Measurements from ENCODE around the gene GPATCH2.
"Not testable (repeated sequence)": the region's sequence is repeated elsewhere in the genome, so short reads cannot be mapped to it uniquely, and the experiment has no call there.

The GPATCH2 gene

GRCh38 chr1:217392441-217392840 lies 238.4 kb downstream of the GPATCH2 start:
- Histone ChIP-seq H3K4me2 (no peak overlapping the region), H3K36me3 (ENCODE audit: insufficient read depth) (no peaks in the 10 kb centered on the region), H4K20me1 (ENCODE audit: insufficient read depth) (no peaks in the 10 kb centered on the region), H3K9ac (no peak overlapping the region), H3K27ac (no peak overlapping the region), H3K79me2 (ENCODE audit: insufficient read depth, low read depth) (no peaks in the 10 kb centered on the region), H3K4me1 (ENCODE audit: low read depth, poor library complexity, severe bottlenecking) (no peaks in the 10 kb centered on the region), H3K4me3 (IDR thresholded peaks at IDR 0.05; ENCODE audit: insufficient read depth, low read depth, low read length) (no peak overlapping the region), H3K27me3 (ENCODE audit: insufficient read depth, low read depth) (no peaks in the 10 kb centered on the region), H2AFZ (ENCODE audit: low read depth) (no peak overlapping the region)
- TF ChIP-seq CTCF (conservative IDR thresholded peaks at IDR 0.05; ENCODE audit: low read depth, low read length) = no peak

GRCh38 chr1:217389895-217390294 lies 241.0 kb downstream of the GPATCH2 start:
- H3K79me2 ChIP-seq (ENCODE audit: insufficient read depth, low read depth) = no peaks in the 10 kb centered on the region
- H2AFZ ChIP-seq (ENCODE audit: low read depth) = no peak overlapping the region
- TF ChIP-seq CTCF (conservative IDR thresholded peaks at IDR 0.05; ENCODE audit: low read depth, low read length) = no peak

DNA sequence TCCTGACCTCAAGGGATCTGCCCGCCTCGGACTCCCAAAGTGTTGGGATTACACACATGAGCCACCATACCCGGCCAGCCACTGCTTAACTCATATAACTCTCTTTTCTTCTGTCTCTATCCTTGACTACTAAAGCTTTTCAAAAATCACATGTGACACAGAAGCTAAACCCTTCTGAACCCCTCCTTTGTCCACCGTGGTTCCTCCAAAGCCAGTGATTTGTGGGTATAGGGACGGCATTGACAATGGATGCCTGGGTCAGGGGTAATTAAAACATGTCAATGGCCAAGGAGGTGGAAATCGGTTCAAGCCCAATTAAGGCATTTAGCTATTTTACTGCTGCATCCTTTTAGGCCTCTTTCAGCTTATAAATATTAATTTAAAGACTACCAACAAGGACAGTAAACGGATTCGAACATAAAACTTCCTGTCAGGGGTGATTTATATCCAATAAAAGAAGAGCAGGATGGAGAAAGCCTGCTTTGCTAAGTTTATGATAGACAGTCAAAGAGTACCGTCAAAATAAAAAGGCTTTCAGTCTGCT lies 242.3 kb downstream of the GPATCH2 start:
- H3K4me2 ChIP-seq = no peak overlapping the region

More at GRCh38 chr1:217389895-217390294, 241.0 kb downstream of the GPATCH2 start:
- no peaks in the 10 kb centered on the region for H3K4me1 ChIP-seq (ENCODE audit: low read depth, poor library complexity, severe bottlenecking)
- H3K36me3 ChIP-seq (ENCODE audit: insufficient read depth) = no peaks in the 10 kb centered on the region
- H3K27me3 ChIP-seq (ENCODE audit: insufficient read depth, low read depth) = no peaks in the 10 kb centered on the region
- H3K9ac ChIP-seq = no peak overlapping the region
- H3K4me3 ChIP-seq (IDR thresholded peaks at IDR 0.05; ENCODE audit: insufficient read depth, low read depth, low read length) = no peak overlapping the region
- H4K20me1 ChIP-seq (ENCODE audit: insufficient read depth) = no peaks in the 10 kb centered on the region
- no peak overlapping the region for H3K4me2 ChIP-seq
- no peak overlapping the region for H3K27ac ChIP-seq

DNA sequence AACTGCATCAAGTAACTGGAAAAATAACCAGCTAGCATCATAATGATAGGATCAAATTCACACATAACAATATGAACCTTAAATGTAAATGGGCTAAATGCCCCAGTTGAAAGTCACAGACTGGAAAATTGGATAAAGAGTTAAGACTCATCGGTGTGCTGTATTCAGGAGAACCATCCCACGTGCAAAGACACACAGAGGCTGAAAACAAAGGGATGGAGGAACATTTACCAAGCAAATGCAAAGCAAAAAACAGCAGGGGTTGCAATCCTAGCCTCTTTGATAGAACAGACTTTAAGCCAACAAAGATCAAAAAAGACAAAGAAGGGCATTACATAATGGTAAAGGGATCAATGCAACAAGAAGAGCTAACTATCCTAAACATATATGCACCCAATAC lies 249.1 kb downstream of the GPATCH2 start:
- not testable (repeated sequence) for H3K9ac ChIP-seq; H3K36me3 ChIP-seq (ENCODE audit: insufficient read depth); H3K4me2 ChIP-seq; H3K4me1 ChIP-seq (ENCODE audit: low read depth, poor library complexity, severe bottlenecking); H3K79me2 ChIP-seq (ENCODE audit: insufficient read depth, low read depth); H3K27me3 ChIP-seq (ENCODE audit: insufficient read depth, low read depth); H4K20me1 ChIP-seq (ENCODE audit: insufficient read depth); H3K4me3 ChIP-seq (IDR thresholded peaks at IDR 0.05; ENCODE audit: insufficient read depth, low read depth, low read length); H2AFZ ChIP-seq (ENCODE audit: low read depth); H3K27ac ChIP-seq

More for the DNA sequence above, 242.3 kb downstream of the GPATCH2 start:
- TF ChIP-seq CTCF (conservative IDR thresholded peaks at IDR 0.05; ENCODE audit: low read depth, low read length) = no peak
- Histone ChIP-seq H3K9ac (no peak overlapping the region), H3K4me3 (IDR thresholded peaks at IDR 0.05; ENCODE audit: insufficient read depth, low read depth, low read length) (no peak overlapping the region), H3K27me3 (ENCODE audit: insufficient read depth, low read depth) (no peaks in the 10 kb centered on the region), H3K4me1 (ENCODE audit: low read depth, poor library complexity, severe bottlenecking) (no peaks in the 10 kb centered on the region), H4K20me1 (ENCODE audit: insufficient read depth) (no peaks in the 10 kb centered on the region), H3K36me3 (ENCODE audit: insufficient read depth) (no peaks in the 10 kb centered on the region), H2AFZ (ENCODE audit: low read depth) (no peak overlapping the region), H3K27ac (no peak overlapping the region), H3K79me2 (ENCODE audit: insufficient read depth, low read depth) (no peaks in the 10 kb centered on the region)

DNA sequence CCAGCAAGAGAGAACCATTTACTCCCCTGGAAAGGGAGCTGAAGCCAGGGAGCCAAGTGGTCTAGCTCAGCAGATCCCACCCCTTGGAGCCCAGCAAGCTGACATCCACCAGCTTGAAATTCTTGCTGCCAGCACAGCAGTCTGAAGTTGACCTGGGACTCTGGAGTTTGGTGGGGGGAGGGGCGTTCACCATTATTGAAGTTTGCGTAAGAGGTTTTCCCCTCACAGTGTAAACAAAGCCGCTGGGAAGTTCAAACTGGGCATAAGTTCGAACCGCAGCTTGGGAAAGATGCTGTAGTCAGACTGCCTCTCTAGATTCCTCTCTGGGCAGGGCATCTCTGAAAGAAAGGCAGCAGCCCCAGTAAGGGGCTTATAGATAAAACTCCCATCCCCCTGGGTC lies 251.1 kb downstream of the GPATCH2 start:
- H3K27ac ChIP-seq; H2AFZ ChIP-seq (ENCODE audit: low read depth); H3K36me3 ChIP-seq (ENCODE audit: insufficient read depth); H3K4me3 ChIP-seq (IDR thresholded peaks at IDR 0.05; ENCODE audit: insufficient read depth, low read depth, low read length); H3K27me3 ChIP-seq (ENCODE audit: insufficient read depth, low read depth); H3K4me2 ChIP-seq; H3K79me2 ChIP-seq (ENCODE audit: insufficient read depth, low read depth); H3K9ac ChIP-seq; H3K4me1 ChIP-seq (ENCODE audit: low read depth, poor library complexity, severe bottlenecking); H4K20me1 ChIP-seq (ENCODE audit: insufficient read depth): not testable (repeated sequence)

All from KMS-11 (cell line).